GM18951 (cell line): ENCODE results near the gene MTA1.

ENCODE experiments used
- POLR2A ChIP-seq: IDR thresholded peaks from 4 replicates; pipeline ENCODE4 v1.6.1; 2011; ENCODE audit warnings: mild to moderate bottlenecking; ENCODE audit not compliant: insufficient read length, insufficient read depth; ENCODE audit errors: extremely low read depth
- in situ Hi-C: fragments of 300-500 bp; cut with MboI; formaldehyde crosslinking; loops from one replicate; pipeline ENCODE4 v1.12.0; 2022; ENCODE audit warnings: low sequenced_read_pairs, mixed read lengths, inconsistent platforms; ENCODE audit not compliant: unreplicated experiment

Gene MTA1

GRCh38 chr14:105481886-105482457, 62.3 kb downstream of the MTA1 start:
- TF ChIP-seq POLR2A, result peak; percentile 5
- in situ Hi-C loops, result no loop called here

- in situ Hi-C loops, result no loop called here
- no peak for TF ChIP-seq POLR2A
These were observed 63.0 kb downstream of the MTA1 start for GRCh38 chr14:105482486-105483110.

- no peak for TF ChIP-seq POLR2A
- in situ Hi-C loops, result no loop called here
These were observed 63.9 kb downstream of the MTA1 start for GRCh38 chr14:105483300-105484068.

GRCh38 chr14:105484069-105484996, 64.7 kb downstream of the MTA1 start:
- TF ChIP-seq POLR2A, result no peak

GRCh38 chr14:105484997-105485393, 65.4 kb downstream of the MTA1 start:
- in situ Hi-C loops, result no loop called here
- TF ChIP-seq POLR2A, result no peak

More at GRCh38 chr14:105484069-105484996, 64.7 kb downstream of the MTA1 start:
- in situ Hi-C loops, result no loop called here

GRCh38 chr14:105485739-105486162, 66.1 kb downstream of the MTA1 start:
- in situ Hi-C loops, result no loop called here
- TF ChIP-seq POLR2A, result no peak

GRCh38 chr14:105486163-105486973, 66.7 kb downstream of the MTA1 start, which contains the start of gene CRIP1:
CRIP1 (plus strand) TSS chr14:105486886; CDS start chr14:105487260, 374 bp downstream.
- TF ChIP-seq POLR2A, result no peak
- in situ Hi-C loops, result no loop called here

GRCh38 chr14:105486974-105487448, 67.4 kb downstream of the MTA1 start:
- TF ChIP-seq POLR2A, result peak; percentile 74
- in situ Hi-C loops, result no loop called here

- peak; percentile 29 for TF ChIP-seq POLR2A
- in situ Hi-C loops, result no loop called here
These were observed 67.9 kb downstream of the MTA1 start for GRCh38 chr14:105487449-105487985.

GRCh38 chr14:105487986-105488777, 68.6 kb downstream of the MTA1 start:
- no peak for TF ChIP-seq POLR2A
- in situ Hi-C loops, result no loop called here

- no peak for TF ChIP-seq POLR2A
- in situ Hi-C loops, result no loop called here
These were observed 69.3 kb downstream of the MTA1 start for GRCh38 chr14:105488781-105489541.
